Left colon (tissue), 2 donors: ENCODE data around the gene ITGB6. TPM values are rescaled to one million over a fixed set of nuclear protein-coding genes. Genes with fewer than 3 reads are reported as not detected.

Experiments
- ATAC-seq: fragments of 200-7000 bp; cut with Tn5 transposase; one replicate; pipeline ENCODE4 v1.9.1; 2020; ENCODE audit warnings: mild to moderate bottlenecking, moderate library complexity
- DNase-seq, 2 donors: peaks; one replicate each; pipeline ENCODE4 v3.0.0-alpha.2; 2020
- intact Hi-C, 2 donors: fragments of 100-400 bp; cut with DNase I in 1 of 2; cut with micrococcal nuclease in 1 of 2; formaldehyde crosslinking; loops; one replicate each; pipeline versions ENCODE4 v1.11.2 to v1.14.0; 2022; cut with DNase I, micrococcal nuclease
- total RNA-seq, 2 donors: library from RNA; stranded (reverse); fragmentation: NEBNext Ultra II Directional; extraction: Animal tissue kit (Norgen Biotek cat#: 25700); gene quantifications; one replicate each; pipeline ENCODE4 v1.2.1, GENCODE V29; 2021
- donor health status: DM: no; HTN: no; CAD: no.
- donor health status: DM: yes; HTN: yes; CAD: no.

The ITGB6 gene
- total RNA-seq, 2 donors from 2014 or later, result 19.7 to 28.0 TPM

GRCh38 chr2:160224060-160224459 is 24.0 kb upstream of the ITGB6 start:
- intact Hi-C loops, result no loop called here
- ATAC-seq (no peak), DNase-seq (no peak)

DNA sequence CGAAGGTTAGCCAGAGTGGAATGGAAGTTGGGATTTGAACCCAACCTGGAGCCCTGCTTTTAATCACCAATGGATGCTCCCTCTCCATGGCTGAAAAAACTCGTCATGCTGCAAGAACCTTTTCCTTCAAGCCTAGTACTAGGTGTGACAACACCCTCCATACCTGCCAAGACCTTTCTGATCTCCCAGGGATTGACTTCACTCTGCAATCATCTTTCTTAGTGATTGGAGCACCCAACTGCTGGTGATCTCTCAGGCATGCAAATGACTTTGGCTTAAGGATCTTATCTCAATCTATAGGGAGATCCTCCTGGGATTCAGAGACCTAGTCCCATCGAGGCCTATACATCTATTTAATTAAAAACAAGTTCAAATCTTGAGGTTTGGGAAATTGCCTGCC is 23.5 kb upstream of the ITGB6 start:
- intact Hi-C loops, result no loop called here
- no peak for DNase-seq

GRCh38 chr2:160222546-160223283 is 22.6 kb upstream of the ITGB6 start:
- ATAC-seq (peak; percentile 19), DNase-seq (no peak)
- intact Hi-C loops, result no loop called here

More for the DNA sequence above, 23.5 kb upstream of the ITGB6 start:
- no peak for ATAC-seq

DNA sequence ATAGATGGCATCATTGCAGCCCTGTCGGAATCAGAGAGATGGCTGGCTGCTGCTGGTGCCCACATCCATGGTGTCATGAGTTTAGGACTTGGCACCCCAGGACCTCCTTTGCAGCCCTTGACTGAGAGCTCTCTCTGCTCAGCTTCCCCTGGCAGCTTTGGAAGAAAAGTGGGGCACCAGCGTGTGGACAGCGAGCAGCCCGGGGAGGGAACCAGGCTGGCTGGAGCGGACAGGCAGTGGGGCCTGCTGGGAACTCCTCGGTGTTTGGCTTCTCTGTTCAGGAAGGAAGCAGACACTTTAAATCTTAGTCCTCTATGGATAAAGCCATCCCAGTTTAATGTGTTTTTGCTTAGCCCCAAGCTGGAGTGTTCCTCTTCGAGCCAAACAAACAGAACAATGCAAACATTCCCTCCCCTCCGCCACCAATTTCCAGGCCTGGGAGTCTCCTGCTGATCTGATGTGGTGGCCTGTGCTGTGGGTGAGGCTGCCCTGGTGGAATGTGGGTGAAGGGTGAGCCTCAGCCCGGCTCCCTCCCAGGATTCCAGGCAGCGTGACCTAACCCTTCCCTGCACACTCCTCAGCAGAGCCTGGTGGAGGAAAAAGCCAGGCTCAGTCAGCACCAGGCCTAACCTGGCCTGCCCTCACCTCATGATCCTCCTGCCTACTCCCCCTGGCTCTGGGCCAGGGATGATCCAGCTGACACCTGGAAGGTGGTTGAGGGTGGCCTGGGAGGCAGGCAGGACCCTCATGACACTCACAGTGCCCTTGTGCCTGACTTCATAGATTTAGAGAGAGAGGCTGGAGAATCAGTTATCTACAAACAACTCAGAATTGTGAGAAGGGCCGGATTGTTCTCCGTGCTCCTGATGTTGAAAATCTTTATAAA is 21.6 kb upstream of the ITGB6 start:
- intact Hi-C loops, result no loop called here
- DNase-seq (peak; percentile 79 to 88), ATAC-seq (peak; percentile 97)

DNA sequence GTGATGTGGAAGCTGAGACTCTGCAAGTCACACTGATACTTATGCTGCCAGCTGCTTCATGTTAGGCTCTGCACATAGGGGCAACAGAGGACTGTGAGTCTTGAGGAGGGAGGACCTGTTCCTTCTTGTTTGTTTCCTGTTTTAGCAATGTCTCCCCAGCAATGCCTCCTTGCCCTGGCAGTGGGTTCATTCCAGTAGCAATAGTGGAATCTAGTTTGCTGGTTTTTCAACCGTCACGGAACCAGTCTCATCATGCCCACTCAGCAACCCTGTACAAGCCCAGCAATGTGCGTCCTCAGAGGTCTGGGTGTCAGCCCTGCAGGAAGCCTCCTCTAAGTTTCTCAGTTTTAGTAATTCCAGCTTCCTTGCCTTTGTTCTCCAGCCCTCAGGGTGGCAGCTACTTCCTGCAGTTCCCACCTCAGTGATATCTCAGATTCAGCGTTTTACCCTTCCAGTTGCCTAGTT is 20.5 kb upstream of the ITGB6 start:
- intact Hi-C loops, result no loop called here
- no peak for DNase-seq
- ATAC-seq, result no peak

DNA sequence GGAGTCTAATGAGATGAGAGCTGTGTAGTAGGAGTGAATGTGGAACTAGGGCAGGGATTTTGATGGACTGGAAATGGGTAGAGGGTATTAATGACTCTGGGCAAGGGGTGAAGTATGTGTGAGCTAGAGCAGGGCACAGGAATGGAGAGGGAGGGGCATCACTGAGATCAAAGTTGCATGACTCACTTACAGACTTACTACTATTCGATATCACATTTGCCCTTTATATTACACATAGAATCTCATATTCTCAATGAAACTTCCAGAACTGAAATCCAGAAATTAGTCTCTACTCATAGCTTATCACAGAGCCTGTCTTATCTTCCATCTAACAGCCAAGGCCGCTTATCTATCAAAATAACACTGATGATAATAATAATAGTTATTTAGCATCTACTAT is 20.0 kb upstream of the ITGB6 start:
- intact Hi-C loops, result no loop called here
- no peak for DNase-seq
- ATAC-seq, result no peak

GRCh38 chr2:160214461-160215445 is 14.7 kb upstream of the ITGB6 start:
- intact Hi-C loops, result no loop called here
- ATAC-seq (no peak), DNase-seq (no peak)

GRCh38 chr2:160213511-160213910 is 13.4 kb upstream of the ITGB6 start:
- intact Hi-C loops, result no loop called here
- DNase-seq, result no peak
- ATAC-seq, result no peak

DNA sequence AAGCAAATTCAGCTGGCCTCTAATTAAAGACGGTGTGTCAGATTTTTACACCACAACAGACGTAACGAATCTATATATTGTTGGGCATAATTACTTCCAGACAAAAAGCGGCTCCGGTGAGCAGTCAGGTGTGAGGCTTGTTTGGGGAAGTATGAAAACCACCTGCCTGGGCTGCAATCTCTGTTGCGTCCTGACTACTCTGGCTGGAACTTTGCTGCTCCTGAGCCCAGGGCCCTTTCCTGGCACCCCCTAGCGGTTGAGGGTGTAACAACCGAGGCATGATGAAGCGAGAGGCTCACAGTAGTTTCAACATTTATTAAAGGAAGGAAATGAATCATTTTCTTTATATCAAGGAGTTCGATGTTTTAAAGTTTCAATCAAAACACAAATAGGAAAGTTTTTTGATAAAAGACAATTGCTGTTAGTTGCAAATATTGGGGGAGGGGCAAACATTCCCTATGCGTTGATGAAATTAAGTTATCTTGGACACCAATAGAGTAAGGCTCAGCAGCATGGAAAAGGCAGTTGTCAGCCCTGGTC is 10.6 kb upstream of the ITGB6 start:
- intact Hi-C loops, result no loop called here

DNA sequence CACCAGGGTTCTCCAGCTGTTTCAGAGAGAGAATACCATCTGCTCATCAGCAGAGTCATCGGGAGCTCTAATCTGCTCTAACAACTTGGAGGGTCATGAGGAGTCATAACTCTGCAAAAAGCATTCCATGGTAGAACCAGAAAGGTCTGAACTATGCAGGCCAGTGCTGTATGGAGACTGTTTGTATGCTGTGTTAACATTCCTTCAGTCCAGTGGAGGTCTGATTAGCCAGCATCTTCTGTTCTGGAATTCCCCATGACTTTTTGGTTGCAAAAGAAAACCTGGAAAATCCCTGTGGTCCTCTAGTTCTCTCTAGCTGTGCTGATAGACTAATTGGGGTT is 9.4 kb upstream of the ITGB6 start:
- intact Hi-C loops, result no loop called here
- no peak for ATAC-seq
- no peak for DNase-seq

More for the DNA sequence above, 10.6 kb upstream of the ITGB6 start:
- ATAC-seq (peak; percentile 66), DNase-seq (peak; percentile 80 to 87)

GRCh38 chr2:160208655-160209515 is 8.8 kb upstream of the ITGB6 start:
- intact Hi-C loops, result no loop called here

DNA sequence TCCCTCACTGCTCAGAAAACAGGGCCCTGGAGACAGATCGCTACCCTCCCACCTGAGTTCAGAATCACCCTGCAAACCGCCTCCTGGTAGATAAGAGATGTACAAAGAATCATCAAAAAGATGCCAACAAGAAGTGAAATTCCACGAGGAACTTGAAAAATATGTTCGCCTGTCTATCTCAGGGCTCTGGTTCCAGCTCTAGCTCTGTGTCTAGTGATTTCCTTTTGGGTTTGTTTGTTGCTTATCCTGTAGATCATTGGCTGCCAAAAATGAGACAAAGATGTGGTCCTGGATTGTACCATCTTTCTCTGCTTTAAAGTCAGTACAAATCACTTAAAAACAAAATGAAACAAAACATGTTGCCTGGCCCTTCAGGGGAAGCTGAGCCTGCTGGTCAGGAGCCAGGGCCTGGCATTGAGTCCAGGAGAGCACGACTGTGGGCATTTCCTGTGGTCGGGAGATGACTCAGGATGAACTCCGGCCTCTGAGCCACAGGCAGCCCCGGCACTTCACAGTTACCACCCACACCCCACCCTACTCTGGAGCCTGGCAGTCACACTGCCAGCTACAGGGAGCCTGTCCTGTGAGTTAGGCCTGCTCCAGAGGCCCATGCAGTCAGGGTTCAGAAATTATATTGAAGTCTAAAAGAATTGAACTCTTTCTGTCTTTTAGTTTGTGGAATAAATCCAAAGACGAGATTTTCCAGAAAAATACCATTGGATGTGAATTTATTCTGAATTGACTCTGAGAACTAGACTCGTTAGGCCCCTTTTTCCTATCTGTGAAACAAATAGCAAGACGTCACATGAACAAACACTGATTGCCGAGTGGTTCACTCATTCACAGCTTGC is 8.0 kb upstream of the ITGB6 start:
- intact Hi-C loops, result no loop called here
- DNase-seq, result peak; percentile 83 to 93
- ATAC-seq, result peak; percentile 91

More at GRCh38 chr2:160208655-160209515, 8.8 kb upstream of the ITGB6 start:
- DNase-seq (no peak), ATAC-seq (no peak)

DNA sequence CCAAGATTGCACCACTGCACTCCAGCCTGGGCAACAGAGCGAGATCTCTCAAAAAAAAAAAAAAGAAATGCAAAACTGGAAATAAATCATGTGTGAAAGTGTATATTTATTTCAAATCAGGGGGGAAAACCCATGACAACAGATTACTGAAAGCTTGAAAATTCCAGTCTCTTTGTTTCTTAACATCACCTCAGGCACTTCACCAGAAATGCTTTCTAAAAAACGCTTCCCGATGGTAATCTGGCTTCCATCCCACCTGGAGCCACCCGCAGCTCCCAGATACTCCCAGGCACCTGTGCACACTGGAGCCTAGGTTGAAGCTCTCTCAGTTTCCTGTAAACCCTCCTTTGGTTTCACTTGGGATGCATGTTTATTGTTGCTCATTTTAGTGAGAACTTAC is 7.2 kb upstream of the ITGB6 start:
- ATAC-seq (no peak), DNase-seq (no peak)
- intact Hi-C loops, result no loop called here

- ATAC-seq (no peak), DNase-seq (no peak)
- intact Hi-C loops, result no loop called here
Observed at GRCh38 chr2:160206436-160206835, 6.4 kb upstream of the ITGB6 start.

- intact Hi-C loops, result no loop called here
- peak; percentile 76 for ATAC-seq
Observed at GRCh38 chr2:160205505-160205904, 5.4 kb upstream of the ITGB6 start.

GRCh38 chr2:160203422-160203821 is 3.4 kb upstream of the ITGB6 start:
- ATAC-seq (no peak), DNase-seq (no peak)
- intact Hi-C loops, result no loop called here

More at GRCh38 chr2:160205505-160205904, 5.4 kb upstream of the ITGB6 start:
- peak; percentile 68 to 87 for DNase-seq

- intact Hi-C loops, result no loop called here
- no peak for ATAC-seq
Observed at GRCh38 chr2:160203007-160203406, 2.9 kb upstream of the ITGB6 start.

More at GRCh38 chr2:160203007-160203406, 2.9 kb upstream of the ITGB6 start:
- DNase-seq, result no peak
